HG03066 (cell line): Measurements from ENCODE around the gene RBMS2.
"Not testable (repeated sequence)": the region's sequence is repeated elsewhere in the genome, so short reads cannot be mapped to it uniquely, and the experiment has no call there.

ENCODE experiments used
- ATAC-seq: cut with Tn5 transposase; IDR thresholded peaks from one replicate; pipeline ENCODE4 v1.9.1; 2021; ENCODE audit warnings: low read depth; ENCODE audit not compliant: unreplicated experiment

The RBMS2 gene

DNA sequence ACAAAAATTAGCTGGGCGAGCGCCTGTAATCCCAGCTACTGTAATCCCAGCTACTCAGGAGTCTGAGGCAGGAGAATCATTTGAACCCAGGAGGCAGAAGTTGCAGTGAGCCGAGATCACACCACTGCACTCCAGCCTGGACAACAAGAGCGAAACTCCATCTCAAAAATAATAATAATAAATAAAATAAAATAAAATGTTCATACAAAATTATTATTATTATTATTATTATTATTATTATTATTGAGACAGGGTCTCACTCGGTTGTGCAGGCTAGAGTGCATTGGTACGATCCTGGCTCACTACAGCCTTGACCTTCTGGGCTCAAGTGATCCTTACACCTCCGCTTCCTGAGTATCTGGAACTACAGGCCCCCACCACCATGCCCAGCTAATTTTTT is 55.6 kb downstream of the RBMS2 start:
- ATAC-seq: not testable (repeated sequence)

GRCh38 chr12:56578983-56579546 is 57.4 kb downstream of the RBMS2 start:
- ATAC-seq: no peak

- no peak for ATAC-seq
Observed at GRCh38 chr12:56581418-56582145, 60.0 kb downstream of the RBMS2 start.

DNA sequence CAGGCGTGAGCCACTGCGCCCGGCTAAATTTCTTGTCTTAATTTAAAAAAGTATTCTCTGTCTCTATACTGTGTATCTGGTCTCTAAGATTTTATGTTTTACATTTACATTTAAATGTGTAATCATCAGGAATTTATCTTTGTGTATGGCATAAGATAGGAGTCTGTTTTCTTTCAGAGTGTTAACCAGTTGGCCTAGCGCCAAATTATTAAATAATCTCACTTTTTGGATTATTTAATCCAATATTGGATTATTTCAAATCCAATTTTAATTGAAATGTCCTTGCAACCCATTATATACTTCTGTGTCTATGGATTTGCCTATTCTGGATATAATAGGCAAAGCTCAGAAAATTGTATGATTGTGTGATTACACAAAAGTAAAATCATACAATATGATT is 63.5 kb downstream of the RBMS2 start:
- ATAC-seq: no peak

DNA sequence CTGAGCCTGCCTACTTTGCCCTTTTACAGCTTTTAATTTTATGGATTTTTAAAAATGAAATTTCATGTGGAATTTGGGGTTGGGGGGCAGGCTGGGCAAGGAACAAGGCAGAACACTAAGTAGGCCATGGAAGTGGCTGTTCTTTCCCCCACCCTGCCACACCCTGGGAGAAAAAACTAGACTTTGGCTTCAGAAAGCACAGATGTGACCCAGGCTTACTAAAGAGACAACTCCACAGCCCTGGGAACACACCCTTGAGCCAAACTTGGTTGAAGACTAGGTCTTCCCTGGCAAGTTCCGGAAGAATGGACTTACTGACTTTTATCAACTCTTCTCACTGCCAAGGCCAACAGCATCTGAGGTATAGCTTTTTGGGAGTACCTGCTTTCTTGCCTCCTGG is 68.2 kb downstream of the RBMS2 start:
- no peak for ATAC-seq

GRCh38 chr12:56590237-56590830 is 68.7 kb downstream of the RBMS2 start:
- ATAC-seq: no peak

- ATAC-seq: no peak
Observed at GRCh38 chr12:56591126-56591525, 69.5 kb downstream of the RBMS2 start.

- no peak for ATAC-seq
Observed at GRCh38 chr12:56591961-56592360, 70.3 kb downstream of the RBMS2 start.

DNA sequence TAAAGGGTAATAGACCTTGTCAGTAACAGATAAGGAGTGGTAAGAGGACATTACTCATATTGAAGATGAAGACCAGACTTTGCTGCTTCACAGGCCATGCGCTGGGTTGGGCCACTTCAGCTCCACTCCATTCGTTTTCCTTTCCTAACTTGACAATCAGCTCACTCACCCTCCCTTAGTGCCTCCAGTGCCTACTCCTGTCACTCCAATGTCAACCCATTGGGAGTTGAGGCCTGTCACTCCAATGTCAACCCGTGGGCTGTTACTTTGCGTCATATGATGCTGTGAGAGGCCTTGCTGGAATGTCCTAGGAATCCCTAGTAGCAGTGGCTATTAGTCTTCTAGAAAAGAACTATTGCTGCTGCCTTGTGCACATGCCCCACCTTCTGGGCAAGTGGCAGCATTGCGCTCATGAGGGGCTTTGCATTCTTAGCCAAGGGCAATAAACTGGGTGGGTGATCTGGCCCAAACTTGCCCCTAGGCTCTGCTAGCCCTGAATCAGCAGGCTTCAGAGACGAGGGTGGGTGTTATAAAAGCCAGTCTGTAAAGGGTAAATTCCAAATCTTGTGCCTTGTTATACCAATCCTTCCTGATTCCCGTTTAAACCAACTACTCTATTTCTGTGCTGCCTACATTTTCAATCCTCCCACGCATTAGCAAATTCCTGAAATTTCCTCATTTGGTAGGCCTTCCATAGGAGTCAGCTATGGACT is 72.4 kb downstream of the RBMS2 start:
- no peak for ATAC-seq

GRCh38 chr12:56596815-56597214 is 75.2 kb downstream of the RBMS2 start:
- no peak for ATAC-seq

GRCh38 chr12:56599041-56599440 is 77.4 kb downstream of the RBMS2 start:
- ATAC-seq: no peak

DNA sequence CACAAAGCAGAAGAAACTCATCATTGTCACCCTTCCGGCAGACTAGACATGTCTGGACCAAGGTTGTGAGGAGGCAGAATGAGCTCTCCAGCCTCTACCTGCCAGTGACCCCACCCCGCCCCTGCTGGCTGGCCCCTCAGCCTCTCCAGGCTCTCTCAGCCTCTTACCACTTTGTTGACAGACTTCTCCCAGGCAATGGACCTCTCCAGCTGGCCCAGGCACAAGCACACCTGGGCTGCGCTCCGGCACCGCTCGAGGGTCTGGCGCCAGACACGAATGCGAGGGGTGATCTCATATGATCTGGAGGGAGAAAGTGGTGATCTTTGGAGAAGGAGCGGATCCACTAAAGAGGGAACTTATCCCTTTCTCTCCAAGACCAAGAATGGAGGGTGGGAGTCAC is 78.2 kb downstream of the RBMS2 start:
- no peak for ATAC-seq

- ATAC-seq: no peak
Observed at GRCh38 chr12:56600753-56601152, 79.1 kb downstream of the RBMS2 start.

DNA sequence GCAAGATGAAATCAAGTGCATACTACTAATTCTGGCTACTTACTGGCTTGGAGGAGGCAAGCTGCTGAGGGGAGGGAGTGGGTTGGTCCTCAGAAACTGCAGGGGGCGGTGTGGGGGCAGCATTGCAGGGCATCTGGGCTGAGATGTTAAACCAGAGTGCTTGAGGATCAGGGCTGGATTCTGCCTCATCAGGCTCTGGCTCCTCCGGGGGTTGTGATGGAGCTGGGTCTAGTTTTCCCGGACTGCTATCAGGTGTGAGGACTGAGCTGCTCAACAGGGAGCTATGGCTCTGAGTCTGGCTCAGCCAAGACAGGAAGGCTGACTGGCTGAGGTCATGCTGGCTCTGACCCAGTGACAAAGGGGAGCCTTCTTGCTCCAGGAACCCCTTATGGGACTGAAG is 79.9 kb downstream of the RBMS2 start:
- no peak for ATAC-seq

GRCh38 chr12:56602239-56602638 is 80.6 kb downstream of the RBMS2 start:
- no peak for ATAC-seq

GRCh38 chr12:56604355-56604754 is 82.7 kb downstream of the RBMS2 start:
- ATAC-seq: no peak

DNA sequence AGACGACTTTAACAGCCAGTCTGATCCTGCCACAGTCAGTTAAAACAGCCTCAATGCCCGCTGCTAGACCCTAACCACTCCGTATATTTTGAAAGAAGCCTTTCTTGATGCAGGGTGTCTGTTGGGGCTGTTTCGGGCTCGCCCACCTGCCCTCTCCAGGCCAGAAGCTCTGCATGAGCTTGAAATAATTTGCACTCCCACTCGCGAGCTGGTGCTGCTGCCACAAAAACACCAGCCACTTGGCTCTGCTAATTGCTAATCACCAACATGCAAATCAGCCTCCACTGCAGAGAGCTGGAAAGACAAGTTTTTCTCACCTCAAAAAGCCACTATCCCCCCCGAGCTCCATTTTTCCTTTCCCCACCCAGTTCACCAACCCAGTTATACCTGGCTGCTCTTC is 93.0 kb downstream of the RBMS2 start:
- no peak for ATAC-seq

GRCh38 chr12:56616244-56616643 is 94.6 kb downstream of the RBMS2 start:
- no peak for ATAC-seq

DNA sequence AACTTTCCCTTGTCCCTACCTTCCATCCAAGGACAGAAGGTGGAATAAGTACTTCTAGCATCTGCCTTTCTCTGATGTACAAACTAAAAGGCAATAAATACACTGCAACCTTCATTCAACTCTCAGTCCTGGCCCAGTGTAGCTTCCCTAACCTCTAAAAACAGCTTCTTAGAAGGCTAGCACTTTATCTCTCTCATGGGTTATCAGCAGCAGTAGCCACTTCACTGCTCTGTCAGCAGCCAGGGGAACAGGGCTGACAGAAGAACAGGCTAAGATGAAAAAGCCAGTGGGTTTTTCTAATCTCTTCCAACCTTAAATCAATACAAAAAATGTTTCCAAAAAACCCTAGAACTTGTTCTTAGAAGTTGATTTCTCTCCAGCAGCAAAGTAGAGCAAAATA is 95.3 kb downstream of the RBMS2 start:
- no peak for ATAC-seq

DNA sequence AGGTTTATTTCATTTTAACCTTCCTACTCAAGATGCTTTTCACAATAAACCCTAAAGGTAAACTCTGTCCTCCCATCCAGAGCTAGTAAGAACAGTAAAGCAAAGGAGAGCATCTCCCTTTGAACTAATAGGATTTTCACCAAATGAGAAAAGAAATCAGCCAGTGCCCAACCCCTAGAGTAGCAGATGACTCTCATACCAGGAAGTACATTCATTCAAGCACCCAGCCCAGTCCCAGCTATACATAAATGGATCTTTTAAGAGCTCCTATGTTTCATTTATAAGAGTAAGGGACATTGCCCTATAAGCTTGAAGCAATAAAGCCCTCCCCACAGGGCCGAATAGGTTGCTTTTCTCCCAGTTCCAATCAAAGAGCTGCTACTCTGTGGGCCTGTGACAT is 100.9 kb downstream of the RBMS2 start:
- ATAC-seq: no peak

GRCh38 chr12:56626701-56627100 is 105.1 kb downstream of the RBMS2 start:
- no peak for ATAC-seq
